DOHH2 (cell line): Measurements from ENCODE around the gene KRTAP5-6.

Experiments used
- H3F3A ChIP-seq: fragments of 200-600 bp; sonication (generic), shearing (Covaris generic); 2 replicates; pipeline ENCODE4 v1.6.0; 2016; ENCODE audit warnings: antibody characterized with exemption, mild to moderate bottlenecking; ENCODE audit not compliant: control insufficient read depth, insufficient read depth
- H3K27ac ChIP-seq: fragments of 200-600 bp; sonication (generic); 2 replicates; pipeline ENCODE4 v1.5.1; 2014; ENCODE audit warnings: low read depth, mild to moderate bottlenecking, low read length, moderate library complexity
- H3K27me3 ChIP-seq: fragments of 200-600 bp; sonication (generic); 2 replicates; pipeline ENCODE4 v1.6.1; 2014; ENCODE audit warnings: mild to moderate bottlenecking, low read length, mixed read lengths; ENCODE audit not compliant: control insufficient read depth
- H3K36me3 ChIP-seq: fragments of 200-600 bp; sonication (generic); 2 replicates; pipeline ENCODE4 v1.6.1; 2014; ENCODE audit warnings: mild to moderate bottlenecking, low read length, moderate library complexity, mixed read lengths; ENCODE audit not compliant: control insufficient read depth
- H3K4me1 ChIP-seq: fragments of 200-600 bp; sonication (generic); 2 replicates; pipeline ENCODE4 v1.6.1; 2014; ENCODE audit warnings: mild to moderate bottlenecking, low read length, mixed read lengths; ENCODE audit not compliant: control insufficient read depth
- H3K4me2 ChIP-seq: fragments of 200-600 bp; sonication (generic); 2 replicates; pipeline ENCODE4 v1.6.0; 2014; ENCODE audit warnings: mild to moderate bottlenecking, low read length, moderate library complexity
- H3K4me3 ChIP-seq: fragments of 200-600 bp; sonication (generic); 2 replicates; pipeline ENCODE4 v1.5.1; 2014; ENCODE audit warnings: mild to moderate bottlenecking, low read length, mixed read lengths
- H3K79me2 ChIP-seq: fragments of 200-600 bp; sonication (generic); 2 replicates; pipeline ENCODE4 v1.6.1; 2014; ENCODE audit warnings: mild to moderate bottlenecking, low read length, mixed read lengths; ENCODE audit not compliant: control insufficient read depth
- H3K9me2 ChIP-seq: fragments of 200-600 bp; sonication (generic); replicated peaks from 2 replicates; pipeline ENCODE4 v1.6.1; 2014; ENCODE audit warnings: mild to moderate bottlenecking, low read length, mixed read lengths; ENCODE audit not compliant: control insufficient read depth
- H3K9me3 ChIP-seq: fragments of 200-600 bp; sonication (generic); 2 replicates; pipeline ENCODE4 v1.6.1; 2014; ENCODE audit warnings: antibody characterized with exemption, low read length, mixed read lengths; ENCODE audit not compliant: control insufficient read depth, insufficient read depth
- H4K20me1 ChIP-seq: fragments of 200-600 bp; sonication (generic); 2 replicates; pipeline ENCODE4 v1.6.0; 2014; ENCODE audit warnings: low read depth, mild to moderate bottlenecking, antibody characterized with exemption, low read length, moderate library complexity; ENCODE audit not compliant: control insufficient read depth, insufficient read depth
- EZH2phosphoT487 ChIP-seq: fragments of 200-600 bp; sonication (generic); IDR thresholded peaks from 2 replicates; pipeline ENCODE4 v1.6.1; 2017; ENCODE audit warnings: borderline replicate concordance, mild to moderate bottlenecking, antibody characterized with exemption, low read length, moderate library complexity, mixed read lengths
- TF ChIP-seq, protein P1 (sequence below): fragments of 200-600 bp; sonication (generic); IDR thresholded peaks from one replicate; pipeline ENCODE4 v1.5.1; 2014; ENCODE audit warnings: antibody characterized with exemption, mild to moderate bottlenecking, low read depth, low read length; ENCODE audit not compliant: poor library complexity, severe bottlenecking

The KRTAP5-6 gene

GRCh38 chr11:1746956-1747752 is 50.2 kb downstream of the KRTAP5-6 start:
- H3K27ac ChIP-seq, result no peak overlapping the region
- no peaks in the 10 kb centered on the region for H4K20me1 ChIP-seq
- no peaks in the 10 kb centered on the region for H3K9me2 ChIP-seq
- H3K4me1 ChIP-seq, result no peaks in the 10 kb centered on the region
- no peak overlapping the region for H3K4me3 ChIP-seq
- H3K79me2 ChIP-seq, result no peaks in the 10 kb centered on the region
- H3K4me2 ChIP-seq, result no peak overlapping the region
- H3K27me3 ChIP-seq, result no peaks in the 10 kb centered on the region
- H3F3A ChIP-seq, result no peaks in the 10 kb centered on the region
- H3K9me3 ChIP-seq, result peaks cover 17% of the 10 kb centered on the region; the same call in 1 of the 2 replicates
- H3K36me3 ChIP-seq, result no peaks in the 10 kb centered on the region
- TF ChIP-seq, protein P1, sequence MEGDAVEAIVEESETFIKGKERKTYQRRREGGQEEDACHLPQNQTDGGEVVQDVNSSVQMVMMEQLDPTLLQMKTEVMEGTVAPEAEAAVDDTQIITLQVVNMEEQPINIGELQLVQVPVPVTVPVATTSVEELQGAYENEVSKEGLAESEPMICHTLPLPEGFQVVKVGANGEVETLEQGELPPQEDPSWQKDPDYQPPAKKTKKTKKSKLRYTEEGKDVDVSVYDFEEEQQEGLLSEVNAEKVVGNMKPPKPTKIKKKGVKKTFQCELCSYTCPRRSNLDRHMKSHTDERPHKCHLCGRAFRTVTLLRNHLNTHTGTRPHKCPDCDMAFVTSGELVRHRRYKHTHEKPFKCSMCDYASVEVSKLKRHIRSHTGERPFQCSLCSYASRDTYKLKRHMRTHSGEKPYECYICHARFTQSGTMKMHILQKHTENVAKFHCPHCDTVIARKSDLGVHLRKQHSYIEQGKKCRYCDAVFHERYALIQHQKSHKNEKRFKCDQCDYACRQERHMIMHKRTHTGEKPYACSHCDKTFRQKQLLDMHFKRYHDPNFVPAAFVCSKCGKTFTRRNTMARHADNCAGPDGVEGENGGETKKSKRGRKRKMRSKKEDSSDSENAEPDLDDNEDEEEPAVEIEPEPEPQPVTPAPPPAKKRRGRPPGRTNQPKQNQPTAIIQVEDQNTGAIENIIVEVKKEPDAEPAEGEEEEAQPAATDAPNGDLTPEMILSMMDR, result no peak
- TF ChIP-seq EZH2phosphoT487, result no peak
